Fibroblast of peridontal ligament (primary cell): ENCODE results near the gene IL6R.
"Not testable (repeated sequence)": the region's sequence is repeated elsewhere in the genome, so short reads cannot be mapped to it uniquely, and the experiment has no call there.

Experiments
- DNase-seq: peaks from one replicate; pipeline ENCODE4 v3.0.0-alpha.2; 2010; ENCODE audit errors: extremely low read depth

Gene IL6R

GRCh38 chr1:154483941-154484803 lies 79.0 kb downstream of the IL6R start:
- peak; percentile 5 for DNase-seq

DNA sequence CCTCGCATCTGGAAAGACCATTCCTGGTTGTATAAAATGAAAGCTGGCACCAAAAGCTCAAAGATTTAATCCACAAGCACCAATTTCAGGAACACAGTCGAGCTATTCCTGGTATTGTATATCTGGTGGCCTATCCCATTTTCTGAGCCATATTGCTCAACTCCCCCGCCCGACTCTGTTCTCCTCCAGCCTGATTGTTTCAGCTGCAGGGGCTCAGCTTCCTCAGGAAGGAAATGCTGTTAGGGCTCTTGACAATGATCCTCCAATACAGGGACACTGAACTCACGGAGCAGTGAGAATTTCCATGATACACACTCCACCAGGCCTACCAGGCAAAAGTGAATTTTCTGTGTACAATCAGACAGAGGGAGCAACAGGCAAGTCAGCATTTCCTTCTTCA lies 80.0 kb downstream of the IL6R start:
- DNase-seq, result no peak

- DNase-seq, result no peak
These were observed 80.9 kb downstream of the IL6R start for GRCh38 chr1:154485910-154486496.

DNA sequence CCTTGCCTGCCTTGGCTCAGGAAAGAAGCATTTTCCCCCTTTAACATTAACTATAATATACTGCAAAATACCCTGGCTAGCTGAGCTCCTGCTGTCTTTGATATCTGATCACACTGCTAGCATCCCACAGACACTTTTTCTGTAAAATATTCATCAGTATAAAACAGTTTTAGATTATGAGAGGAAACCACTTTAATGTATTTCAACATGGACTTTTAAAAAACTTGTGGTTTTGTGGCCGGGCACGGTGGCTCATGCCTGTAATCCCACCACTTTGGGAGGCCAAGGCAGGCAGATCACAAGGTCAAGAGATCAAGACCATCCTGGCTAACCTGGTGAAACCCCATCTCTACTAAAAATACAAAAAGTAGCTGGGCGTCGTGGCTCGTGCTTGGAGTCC lies 81.6 kb downstream of the IL6R start:
- not testable (repeated sequence) for DNase-seq

DNA sequence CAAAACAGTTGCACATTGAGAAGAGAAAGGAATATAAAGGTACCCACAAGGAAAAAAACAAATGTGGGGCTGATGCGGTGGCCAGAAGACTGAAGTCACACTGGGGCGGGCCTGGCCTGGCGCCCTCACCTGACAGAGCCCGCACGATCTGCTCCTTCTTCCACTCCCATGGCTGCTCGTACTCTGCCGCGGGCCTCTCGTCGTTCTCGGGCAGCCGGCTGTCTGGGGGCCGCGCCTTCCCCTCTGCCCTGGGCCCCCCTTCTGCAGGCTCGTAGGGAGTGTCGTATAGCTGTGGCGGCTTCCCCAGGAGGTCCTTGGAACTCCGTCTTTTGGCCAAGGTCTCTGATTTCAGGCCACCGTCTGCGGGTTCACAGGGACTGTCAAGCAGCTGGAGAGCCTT lies 83.8 kb downstream of the IL6R start:
- no peak for DNase-seq

- no peak for DNase-seq
These were observed 84.6 kb downstream of the IL6R start for GRCh38 chr1:154489695-154490274.

GRCh38 chr1:154490317-154490716 lies 85.2 kb downstream of the IL6R start:
- DNase-seq, result no peak

DNA sequence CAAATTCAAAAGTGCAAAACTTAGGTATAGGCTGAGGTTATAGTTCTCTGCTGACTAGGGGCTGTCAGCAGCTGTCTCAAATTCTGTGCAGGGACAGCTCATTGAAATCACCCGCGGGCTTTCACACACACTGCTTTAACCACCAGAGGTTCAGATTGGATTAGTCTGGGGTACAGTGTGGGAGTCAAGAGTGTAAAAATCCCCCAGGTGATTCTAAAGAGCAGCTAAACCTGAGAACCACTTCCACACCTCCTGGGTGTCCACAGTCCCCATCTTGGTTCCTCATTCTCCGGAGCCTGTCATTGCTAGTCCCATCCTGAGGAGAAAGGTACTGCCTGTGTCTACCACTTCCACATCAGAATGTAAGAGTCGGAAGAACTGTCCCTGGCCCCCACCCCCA lies 87.0 kb downstream of the IL6R start:
- DNase-seq, result no peak

DNA sequence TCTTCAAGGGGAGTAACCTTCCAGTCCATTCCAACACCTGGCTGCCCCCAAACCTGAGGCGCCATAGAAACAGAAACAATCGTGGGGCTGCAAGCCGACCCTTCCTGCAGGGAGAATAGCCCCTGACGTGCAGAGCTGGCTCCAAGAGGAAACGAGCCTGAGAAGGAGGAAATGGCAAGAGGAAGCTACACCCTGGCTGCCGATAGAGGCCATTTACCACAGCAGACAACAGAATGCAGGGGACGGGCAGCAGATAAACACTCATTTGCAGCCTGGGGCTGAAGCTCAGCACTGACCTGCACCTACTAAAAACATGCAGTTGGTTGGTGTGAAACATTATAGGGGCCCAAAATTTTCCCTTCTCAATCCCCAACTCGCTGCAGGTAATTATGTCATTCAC lies 88.1 kb downstream of the IL6R start:
- DNase-seq, result no peak

GRCh38 chr1:154495496-154496273 lies 90.5 kb downstream of the IL6R start:
- DNase-seq, result no peak

DNA sequence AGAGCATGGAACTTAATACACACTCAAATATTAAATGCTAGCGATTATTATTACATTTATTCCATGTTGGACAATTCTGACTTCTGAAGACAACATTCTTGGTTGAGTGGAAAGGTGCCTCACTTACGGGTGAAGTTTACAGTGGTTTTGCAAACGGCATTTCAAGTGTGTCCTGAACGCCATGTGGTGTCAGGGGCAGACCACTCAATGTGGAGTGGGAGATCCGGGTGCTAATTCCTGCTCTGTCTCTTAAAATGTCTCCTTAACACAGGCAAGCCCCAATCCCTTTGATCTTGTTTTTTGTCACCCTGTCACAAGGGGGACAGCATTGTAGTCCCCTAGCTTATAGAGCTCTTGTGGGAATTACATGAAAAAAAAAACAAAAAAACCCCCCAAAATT lies 91.2 kb downstream of the IL6R start:
- no peak for DNase-seq

GRCh38 chr1:154497026-154497806 lies 92.1 kb downstream of the IL6R start:
- no peak for DNase-seq

DNA sequence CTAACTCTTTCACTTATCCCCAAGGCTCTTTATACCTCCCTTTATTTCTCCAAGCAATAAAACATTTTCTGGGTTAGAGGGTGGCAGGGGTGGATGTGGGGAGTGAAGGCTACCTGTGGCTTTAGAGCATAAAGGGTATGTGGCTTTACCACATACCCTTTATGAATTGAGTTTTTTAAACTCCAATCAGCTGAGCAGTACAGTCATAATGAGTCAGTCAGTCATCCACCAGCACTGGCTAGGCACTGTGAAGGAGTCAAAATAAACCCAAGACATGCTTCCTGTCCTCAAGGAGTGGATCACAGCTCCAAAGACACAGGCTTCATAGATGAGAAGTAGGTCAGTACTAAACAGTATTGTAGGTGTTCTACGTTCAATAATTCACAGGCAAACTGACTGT lies 94.3 kb downstream of the IL6R start:
- DNase-seq, result no peak

DNA sequence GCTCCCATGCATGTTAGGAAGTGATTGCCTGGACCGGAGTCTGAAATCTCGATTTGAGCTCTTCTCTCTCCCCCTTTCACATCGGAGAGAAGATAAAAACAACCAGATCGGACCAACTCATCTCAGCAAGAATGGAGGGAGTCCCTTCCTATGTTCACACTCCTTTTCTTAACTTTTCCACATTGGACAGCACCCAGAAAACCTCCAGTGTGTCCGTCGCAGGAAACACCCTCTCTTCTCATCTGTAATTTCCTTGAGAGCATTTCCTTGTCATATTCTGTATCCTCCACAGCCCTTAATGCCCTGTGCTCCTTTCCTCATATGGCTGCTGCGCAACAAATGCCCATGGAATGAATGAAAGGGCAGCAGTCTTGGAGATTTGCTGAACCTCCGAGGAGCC lies 95.4 kb downstream of the IL6R start:
- no peak for DNase-seq

- no peak for DNase-seq
These were observed 96.4 kb downstream of the IL6R start for GRCh38 chr1:154501423-154502065.

GRCh38 chr1:154502066-154502743 lies 97.1 kb downstream of the IL6R start, which contains the start of the genes SHE and TDRD10:
Gene SHE, minus strand, starts transcription at chr1:154502412. Its CDS starts 386 bp downstream, at chr1:154502026.
Gene TDRD10, plus strand, starts transcription at chr1:154502219. Its CDS starts 4,685 bp downstream, at chr1:154506904.
- no peak for DNase-seq

DNA sequence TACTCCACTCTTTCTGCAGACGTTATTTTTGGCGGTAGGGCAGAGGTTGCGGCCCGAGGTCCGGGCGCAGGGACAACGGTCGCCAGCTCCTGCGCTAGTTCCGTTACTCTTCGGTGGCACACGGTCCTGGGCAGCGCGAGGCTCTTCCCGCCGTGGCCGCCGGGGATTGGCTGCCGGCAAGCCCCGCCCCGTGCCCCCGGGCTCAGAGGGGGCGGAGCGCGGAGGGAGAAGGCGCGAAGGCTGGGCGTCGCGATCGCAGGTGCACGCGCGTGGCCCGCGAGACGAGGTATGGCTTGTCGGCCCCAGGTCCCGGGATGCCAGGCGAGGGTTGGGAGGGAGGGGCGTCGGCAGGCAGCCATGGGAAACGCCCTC lies 97.6 kb downstream of the IL6R start:
- no peak for DNase-seq

DNA sequence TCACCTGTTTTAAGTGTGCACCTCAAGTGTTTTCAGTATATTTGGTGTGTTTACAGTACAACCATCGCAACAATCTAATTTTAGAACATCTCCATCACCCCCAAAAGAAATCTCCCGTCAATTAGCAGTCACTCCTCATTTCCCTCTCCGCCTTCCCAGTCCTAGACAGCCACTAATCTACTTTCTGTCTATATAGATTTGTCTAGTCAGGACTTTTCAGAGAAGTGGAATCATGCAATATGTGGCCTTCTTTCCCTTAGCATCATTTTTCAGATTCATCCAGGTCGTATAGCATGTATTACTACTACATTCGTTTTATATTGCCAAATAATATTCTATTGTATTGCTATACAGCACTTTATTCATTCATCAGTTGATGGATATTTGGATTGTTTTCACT lies 98.8 kb downstream of the IL6R start:
- DNase-seq, result no peak

DNA sequence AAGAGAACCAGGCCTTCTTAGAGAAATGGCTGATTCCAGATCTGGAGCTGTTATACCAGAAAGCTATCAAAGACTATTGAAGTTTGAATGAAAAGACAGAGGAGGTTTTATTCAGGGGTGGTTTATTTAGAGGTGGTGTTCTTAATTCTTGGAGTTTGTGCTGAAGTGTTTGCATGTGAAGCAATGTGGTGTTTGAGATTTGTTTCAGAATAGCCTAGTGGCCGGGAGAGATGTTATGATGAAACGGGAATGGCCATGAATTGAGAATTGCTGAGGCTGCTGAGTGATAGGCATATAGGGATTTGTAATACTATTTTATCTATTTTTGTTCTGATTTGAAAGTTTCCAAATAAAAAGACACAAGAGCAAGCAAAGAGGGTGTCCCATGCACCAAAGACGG lies 107.6 kb downstream of the IL6R start:
- no peak for DNase-seq

GRCh38 chr1:154514066-154514553 lies 109.0 kb downstream of the IL6R start:
- no peak for DNase-seq
